HG03135 (cell line): ENCODE data around the gene EBF4.
A peak's percentile ranks its signal among the peaks of the same experiment; 100 is the strongest.

Experiments used
- ATAC-seq: cut with Tn5 transposase; IDR thresholded peaks from one replicate; pipeline ENCODE4 v1.9.1; 2021; ENCODE audit warnings: mild to moderate bottlenecking, moderate library complexity; ENCODE audit not compliant: unreplicated experiment

EBF4 gene, protein sequence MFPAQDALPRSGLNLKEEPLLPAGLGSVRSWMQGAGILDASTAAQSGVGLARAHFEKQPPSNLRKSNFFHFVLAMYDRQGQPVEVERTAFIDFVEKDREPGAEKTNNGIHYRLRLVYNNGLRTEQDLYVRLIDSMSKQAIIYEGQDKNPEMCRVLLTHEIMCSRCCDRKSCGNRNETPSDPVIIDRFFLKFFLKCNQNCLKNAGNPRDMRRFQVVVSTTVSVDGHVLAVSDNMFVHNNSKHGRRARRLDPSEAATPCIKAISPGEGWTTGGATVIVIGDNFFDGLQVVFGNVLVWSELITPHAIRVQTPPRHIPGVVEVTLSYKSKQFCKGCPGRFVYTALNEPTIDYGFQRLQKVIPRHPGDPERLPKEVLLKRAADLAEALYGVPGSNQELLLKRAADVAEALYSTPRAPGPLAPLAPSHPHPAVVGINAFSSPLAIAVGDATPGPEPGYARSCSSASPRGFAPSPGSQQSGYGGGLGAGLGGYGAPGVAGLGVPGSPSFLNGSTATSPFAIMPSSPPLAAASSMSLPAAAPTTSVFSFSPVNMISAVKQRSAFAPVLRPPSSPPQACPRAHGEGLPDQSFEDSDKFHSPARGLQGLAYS

DNA sequence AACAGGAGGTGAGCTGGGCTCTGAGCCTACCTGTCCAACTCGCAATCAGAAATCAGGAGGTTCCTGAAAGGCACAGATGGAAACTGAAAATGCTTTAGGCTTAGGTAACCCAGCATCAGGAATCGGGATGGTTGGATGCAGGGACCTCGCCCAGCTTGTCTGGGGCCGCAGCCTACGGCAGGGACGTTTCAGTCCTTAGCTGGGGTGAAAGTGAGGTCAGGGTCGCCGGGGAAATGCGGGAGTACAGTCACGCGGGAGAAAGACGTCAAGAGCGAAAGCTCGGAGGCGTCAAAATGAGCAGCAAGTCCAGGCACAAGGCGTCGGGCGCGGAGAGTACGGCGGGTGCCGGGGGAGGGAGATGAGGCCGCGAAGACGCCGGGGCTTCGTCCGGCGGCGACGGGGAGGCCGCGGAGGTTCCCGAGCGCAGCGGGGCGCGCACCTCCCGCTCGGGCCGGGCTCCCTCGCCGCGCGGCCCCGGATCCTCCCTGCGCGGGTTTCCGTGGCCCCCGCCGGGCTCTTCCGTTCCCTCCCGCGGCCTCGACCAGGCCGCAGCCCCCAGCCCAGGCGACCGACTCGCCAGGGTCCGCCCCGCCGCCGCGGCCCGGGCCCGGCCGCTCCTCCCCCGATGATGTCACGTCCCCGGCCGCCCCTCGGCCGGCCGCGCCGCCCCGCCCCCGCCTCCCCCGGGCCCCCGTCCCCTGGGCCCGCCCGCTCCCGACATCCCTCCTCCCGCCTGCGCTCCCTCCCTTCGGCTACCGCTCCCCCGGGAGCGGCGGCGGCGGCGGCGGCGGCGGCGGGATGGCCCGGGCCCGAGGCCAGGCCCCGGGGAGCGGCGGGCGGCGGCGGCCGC, at the start of gene EBF4:
Gene EBF4 (plus strand): TSS at position 745 of the 850 bp plus-strand sequence. CDS start 866 bp downstream, outside the sequence.
- ATAC-seq = no peak

DNA sequence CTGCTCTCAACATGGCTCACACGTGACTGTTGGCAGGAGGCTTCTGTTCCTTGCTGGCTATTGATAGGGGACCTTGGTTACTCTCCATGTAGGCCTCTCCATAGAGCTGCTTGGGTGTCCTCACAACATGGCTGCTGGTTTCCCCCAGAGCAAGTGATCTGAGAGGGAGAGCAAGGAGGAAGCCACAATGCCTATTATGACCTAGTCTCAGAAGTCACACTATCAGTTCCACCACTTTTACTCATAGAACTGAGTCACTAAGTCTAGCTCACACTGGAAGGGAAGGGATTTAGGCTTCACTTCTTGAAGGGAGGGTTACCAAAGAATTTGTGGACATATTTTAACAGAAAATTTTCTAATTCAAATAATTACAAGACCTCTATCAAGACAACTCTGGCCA, 48.9 kb upstream of the EBF4 start:
- ATAC-seq = no peak

DNA sequence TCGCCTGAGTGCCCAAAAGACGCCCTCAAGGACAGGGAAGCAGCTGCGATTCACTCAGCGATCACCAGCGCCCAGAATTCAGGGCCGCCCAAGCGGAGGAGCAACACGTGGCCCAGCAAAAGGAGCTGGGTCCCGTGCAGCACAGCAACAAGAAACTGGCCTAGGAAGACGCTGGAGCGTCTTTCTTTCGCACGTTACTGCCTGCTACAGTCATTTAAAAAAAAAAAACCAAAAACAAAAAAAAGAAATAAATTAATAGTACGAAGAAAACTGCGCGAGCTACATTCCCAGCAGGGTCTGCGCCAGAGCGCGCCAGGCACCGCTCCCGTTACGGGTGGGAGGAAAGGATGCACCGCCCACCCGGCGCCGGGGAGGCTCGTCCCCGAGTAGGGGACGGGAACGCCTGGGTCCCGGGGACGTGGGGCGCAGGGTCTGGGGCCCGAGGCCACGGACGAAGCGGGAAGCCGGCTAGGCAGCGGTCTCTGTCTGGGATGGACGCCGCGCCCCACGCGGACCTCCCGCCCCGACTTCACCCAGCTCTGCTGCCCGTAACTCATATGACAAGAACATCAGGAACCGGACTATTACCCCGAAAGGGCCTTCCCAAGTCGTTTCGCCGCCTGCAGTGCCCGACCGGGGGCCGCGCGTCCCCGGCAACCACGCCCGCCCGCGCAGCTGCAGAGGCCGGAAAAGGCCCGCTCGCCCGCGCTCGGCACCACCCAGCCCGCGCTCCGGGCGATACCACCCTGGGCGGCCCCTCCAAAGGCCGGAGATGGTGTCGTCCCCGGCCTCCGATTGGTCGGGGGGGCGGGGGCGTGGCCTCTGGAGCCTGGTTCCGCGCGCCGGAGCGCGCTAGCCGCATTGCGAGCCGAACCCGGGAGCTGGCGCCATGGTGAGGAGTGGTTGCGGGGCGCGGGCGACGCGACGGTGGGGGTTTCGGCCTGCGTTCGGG, 40.5 kb upstream of the EBF4 start, which contains the start of gene NOP56:
Gene NOP56 (plus strand): TSS at position 861 of the 952 bp plus-strand sequence. CDS start 29 bp downstream, at position 890.
- peak; percentile 79 for ATAC-seq

DNA sequence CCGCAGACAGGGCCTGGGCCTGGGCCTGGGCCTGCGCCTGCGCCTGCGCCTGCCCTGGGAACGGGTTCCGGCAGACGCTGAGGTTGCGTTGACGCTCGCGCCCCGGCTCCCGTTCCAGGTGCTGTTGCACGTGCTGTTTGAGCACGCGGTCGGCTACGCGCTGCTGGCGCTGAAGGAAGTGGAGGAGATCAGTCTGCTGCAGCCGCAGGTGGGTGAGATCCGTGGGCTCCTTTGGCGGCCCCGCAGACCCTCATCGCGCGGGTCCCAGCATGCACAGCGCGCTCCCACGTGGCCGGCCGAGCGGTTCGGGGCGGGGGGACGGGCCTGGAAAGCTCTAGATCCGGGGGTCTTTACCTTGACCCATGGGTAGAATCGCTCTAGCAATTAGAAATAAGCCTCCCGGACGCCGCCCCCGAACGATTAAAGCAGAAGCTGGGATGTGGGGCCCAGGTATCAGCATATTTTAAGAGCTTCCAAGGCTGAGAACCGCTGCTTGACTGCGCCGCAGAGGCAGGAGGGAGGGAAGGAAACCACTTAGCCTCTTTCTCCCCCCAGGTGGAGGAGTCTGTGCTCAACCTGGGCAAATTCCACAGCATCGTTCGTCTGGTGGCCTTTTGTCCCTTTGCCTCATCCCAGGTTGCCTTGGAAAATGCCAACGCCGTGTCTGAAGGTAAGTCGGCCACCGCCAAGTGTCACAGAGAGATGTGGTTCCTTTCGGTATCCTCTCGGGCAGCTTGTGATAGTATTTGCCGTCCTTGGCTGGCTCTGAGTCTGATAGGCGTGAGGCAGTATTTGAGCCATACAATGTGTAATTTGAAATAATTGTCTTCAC, 39.6 kb upstream of the EBF4 start:
- peak; percentile 44 for ATAC-seq

DNA sequence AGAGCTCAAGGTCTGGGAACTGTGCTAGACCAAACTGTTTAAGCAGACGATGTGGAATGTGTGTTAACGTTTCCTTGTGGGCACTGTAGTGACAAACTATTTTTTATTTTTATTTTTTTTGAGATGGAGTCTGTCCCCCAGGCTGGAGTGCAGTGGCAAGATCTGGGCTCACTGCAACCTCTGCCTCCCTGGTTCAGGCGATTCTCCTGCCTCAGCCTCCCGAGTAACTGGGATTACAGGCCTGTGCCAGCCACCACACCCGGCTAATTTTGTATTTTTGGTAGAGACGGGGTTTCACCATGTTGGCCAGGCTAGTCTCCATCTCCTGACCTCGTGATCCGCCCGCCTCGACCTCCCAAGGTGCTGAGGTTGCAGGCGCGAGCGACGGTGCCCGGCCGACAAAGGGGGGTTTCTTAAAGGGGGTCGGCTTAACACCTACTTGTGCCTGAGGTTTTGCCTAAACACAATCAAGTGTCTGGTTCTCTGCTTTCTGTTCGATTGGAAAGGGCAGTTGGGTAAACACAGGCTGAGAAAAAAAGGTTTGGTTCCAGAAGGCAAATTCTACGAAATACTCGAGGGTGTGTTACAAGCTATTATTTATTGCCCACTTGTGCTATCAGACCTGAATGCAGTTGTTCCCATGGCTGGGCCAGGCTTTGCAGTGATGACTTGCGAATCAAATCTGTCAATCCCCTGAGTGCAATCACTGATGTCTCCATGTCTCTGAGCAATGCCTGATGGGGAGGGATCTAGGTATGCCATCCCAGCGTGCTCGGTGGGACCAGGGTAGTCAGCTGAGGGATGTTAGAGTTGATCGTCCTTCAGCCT, 38.8 kb upstream of the EBF4 start:
- ATAC-seq = no peak

DNA sequence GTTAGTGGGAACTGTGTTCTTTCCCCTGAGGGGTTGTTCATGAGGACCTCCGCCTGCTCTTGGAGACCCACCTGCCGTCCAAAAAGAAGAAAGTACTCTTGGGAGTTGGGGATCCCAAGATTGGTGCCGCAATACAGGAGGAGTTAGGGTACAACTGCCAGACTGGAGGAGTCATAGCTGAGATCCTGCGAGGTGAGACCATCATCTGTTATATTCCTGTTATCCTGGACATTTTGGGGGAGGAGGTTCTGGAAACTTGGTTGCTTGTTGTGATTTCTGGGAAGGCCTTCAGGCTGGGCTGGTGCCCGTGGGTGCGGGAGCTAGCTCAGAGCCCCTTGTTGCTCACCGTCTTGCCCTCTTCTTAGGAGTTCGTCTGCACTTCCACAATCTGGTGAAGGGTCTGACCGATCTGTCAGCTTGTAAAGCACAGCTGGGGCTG, 38.2 kb upstream of the EBF4 start:
- no peak for ATAC-seq

DNA sequence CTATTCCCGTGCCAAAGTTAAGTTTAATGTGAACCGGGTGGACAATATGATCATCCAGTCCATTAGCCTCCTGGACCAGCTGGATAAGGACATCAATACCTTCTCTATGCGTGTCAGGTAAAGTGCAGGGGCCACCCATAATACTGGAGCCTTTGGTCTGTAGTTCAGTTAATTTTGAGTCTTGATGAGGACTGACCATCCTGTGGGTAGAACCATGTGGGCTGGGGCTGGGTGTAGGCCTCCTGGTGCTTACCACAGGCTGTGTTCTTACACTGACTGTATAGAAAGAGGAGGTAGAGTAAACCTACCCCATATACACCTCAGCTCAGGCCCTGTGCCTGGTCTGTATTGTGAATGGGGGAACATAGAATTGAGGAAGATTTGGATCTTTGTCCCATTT, 37.7 kb upstream of the EBF4 start:
- no peak for ATAC-seq

DNA sequence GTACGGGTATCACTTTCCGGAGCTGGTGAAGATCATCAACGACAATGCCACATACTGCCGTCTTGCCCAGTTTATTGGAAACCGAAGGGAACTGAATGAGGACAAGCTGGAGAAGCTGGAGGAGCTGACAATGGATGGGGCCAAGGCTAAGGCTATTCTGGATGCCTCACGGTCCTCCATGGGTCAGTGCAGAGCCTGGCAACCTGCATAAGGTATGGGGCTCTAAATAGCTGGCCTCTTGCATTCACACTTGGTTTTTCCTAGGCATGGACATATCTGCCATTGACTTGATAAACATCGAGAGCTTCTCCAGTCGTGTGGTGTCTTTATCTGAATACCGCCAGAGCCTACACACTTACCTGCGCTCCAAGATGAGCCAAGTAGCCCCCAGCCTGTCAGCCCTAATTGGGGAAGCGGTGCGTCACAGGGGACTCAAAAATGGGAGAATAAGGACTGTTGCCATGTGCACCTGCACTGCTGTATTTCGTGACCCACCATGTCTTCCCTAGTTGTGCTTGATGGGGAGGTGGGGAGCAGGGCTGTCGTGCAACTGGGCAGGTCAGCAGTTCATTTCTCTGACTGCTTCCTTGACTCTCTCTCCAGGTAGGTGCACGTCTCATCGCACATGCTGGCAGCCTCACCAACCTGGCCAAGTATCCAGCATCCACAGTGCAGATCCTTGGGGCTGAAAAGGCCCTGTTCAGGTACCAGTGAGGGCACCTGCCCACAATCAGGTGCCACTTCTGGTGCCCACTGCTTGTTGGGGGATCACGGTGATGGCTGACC, 37.1 kb upstream of the EBF4 start:
- no peak for ATAC-seq

DNA sequence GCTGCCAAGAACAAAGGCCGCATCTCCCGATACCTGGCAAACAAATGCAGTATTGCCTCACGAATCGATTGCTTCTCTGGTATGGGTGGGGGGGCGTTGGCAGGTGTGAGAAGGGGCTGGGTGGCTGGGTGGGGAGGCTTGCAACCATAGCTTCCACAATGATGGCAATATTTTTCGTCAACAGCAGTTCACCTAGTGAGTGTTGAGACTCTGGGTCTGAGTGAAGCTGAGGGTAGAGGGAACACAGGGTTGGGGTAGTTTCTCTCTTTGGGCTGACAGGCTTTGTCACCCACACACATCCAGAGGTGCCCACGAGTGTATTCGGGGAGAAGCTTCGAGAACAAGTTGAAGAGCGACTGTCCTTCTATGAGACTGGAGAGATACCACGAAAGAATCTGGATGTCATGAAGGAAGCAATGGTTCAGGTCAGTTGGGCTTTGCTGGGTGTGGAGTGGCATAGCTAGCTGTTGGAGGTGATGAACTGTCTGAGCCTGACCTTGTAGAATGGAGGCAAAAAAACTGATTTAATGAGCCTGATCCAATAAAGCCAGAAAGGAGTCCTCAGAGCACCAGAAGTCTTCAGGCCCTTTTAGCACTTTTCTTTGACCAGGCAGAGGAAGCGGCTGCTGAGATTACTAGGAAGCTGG, 36.0 kb upstream of the EBF4 start:
- no peak for ATAC-seq

DNA sequence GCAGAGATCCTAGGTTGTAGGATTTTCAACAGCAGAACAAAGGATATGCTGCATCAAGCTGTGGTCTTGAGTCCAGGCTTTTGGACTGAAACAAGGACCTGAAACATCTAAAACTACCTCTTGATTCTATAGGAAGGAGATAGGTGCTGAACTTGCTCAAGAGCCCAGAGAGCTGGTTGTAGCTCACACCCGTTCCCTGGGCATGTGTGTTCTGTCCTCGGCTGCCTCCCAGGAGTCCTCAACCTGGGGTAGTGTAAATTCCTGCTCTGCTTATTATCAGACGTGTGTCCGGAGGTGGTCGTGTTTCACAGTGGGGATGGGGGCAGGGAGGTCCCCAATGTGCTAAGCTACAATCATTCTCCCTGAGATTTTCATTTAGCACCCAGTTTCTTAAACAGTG, 35.3 kb upstream of the EBF4 start:
- ATAC-seq = no peak

DNA sequence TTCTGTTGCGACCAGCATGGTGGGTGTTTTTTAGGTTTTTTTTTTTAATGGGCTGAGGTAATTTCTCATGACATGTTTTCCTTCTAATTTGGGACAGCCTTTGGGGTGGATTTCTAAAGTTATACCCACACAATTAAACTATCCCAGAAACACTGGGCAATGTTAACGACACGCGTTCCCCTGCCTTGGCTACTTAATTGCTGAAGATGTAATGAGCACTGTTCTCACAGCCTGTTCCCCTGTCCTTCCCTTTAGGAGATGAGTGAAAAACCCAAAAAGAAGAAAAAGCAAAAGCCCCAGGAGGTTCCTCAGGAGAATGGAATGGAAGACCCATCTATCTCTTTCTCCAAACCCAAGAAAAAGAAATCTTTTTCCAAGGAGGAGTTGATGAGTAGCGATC, 34.9 kb upstream of the EBF4 start:
- ATAC-seq = no peak

DNA sequence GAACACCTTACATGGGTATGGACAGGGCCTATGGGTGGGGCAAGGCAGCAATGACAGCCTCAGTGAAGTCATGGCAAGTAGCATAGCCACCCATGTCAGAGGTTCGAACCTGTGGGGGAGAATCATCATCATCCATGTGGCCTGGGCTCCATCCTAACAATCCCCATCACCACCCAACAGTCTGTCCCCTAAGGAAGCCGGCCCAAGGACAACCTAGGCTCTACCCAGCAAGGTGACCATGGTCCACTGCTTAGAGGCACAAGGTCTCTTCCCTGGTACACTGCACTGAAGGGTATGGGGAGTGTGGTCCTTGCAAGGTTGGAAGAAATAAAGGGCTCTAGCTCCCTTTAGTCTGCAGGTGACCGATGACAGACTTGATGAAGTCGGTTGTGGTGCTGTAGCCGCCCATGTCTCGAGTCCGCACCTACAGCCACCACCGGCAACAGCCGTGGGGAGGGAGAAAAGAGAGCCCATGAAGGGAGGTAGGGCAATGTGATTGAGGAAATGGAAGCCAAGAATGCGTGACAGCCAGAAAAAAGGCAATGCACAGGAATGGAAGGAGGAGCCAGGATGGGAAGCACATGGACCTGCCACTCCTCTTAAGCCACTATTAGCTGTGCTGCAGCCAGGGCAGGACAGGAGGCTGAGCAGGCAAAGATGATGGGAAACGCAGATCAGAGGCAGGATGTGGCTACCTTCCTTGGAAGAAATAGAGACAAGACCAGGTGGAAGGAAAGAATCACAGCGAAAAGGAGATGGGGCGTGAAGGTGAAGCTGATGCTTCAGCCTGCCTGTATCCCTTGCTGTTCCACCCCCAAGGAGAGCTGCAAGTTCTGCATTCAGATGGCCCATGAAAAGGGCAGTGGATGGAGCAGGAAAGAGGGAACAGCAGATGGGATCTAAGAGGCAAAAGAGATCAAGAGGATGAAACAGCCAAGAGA, 33.9 kb upstream of the EBF4 start:
- ATAC-seq = no peak

DNA sequence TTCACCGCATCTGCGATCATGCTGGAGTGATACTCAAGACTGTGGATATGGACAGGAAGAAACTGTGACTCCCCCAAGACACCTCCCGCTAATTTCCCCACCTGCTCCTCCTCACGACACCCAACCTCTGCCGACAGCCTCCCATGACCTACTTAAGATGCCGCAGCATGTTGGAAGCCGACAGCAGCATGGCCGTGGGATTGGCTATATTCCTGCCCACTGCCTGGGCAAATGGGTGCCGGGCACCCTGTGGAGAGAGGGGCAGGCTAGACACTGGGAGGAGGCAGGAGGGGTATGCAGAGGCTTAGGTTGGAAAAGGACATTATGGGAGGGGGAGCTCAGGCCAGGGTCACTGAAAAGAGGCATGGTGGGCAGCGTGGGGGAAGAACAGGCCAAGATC, 33.0 kb upstream of the EBF4 start:
- no peak for ATAC-seq

DNA sequence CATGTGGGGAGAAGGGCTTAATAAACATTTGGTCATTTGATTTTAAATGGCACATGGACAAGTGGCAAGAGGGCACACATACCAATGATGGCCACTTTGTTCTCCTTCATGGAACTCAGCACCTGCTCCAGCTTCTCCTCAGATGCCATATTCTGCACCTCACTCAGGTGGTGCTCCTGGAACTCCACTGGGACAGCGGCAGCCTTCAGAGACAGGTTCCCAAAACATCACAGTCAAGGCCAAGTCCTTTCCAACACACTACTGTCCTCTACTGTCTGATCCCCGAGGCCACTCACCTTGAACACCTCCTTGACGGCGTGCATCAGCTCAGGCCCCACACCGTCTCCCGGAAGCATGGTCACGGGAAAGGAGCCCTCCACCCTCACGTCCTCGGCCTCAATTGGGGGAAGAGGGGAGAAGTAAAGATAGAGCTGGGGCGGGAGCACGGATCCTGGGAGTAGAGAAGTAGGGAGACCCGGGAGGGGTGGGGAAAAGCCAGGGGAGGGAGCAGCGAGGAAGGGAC, 29.2 kb upstream of the EBF4 start:
- ATAC-seq = no peak

DNA sequence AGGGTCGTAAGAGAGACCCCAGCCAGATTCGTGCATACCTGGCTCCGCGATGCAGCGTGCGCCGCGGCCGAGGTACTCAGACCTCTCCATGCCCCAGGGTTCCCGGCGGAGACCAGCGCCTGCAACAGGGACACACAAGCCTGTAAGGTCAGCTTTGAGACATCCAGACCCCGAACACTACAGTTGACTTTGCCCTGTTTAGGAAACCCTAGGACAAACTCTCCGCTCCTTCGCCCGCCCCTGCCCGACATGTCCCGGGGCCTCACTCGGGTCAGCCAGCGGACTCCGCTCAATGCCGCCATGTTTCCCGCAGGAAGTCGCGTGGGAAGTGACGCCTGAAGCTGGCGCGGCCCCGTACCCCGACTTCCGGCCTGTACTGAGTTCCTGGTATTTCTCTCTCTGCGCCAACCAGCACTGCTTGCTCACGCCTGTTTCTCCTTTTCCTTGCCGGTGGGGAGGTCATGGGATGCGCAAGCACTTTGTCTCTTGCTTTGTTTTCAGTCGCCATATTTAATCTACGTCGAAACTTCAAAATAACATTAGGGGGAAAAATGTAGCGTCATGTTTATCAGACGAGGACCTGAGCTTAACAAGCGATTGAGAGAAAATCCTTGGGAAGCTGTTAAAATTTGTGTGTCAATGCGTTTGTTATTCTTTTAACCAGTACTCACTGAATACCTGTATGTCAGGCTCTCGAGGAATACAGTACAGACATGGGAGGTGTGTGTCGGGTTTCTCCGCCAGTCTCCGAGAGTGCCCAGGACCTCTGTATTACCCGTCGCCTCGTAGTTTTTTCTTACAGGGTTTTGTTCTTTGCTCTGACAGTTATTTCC, 28.5 kb upstream of the EBF4 start, which contains the start of gene IDH3B:
Gene IDH3B (minus strand): TSS at position 330 of the 833 bp plus-strand sequence. CDS start 28 bp downstream, at position 302.
- ATAC-seq = peak; percentile 82
